GM06990 (cell line): ENCODE results near the gene MYOM3.

Experiments
- DNase-seq: peaks from one replicate; pipeline ENCODE4 v3.0.0-alpha.2; 2011; ENCODE audit not compliant: insufficient read length; ENCODE audit errors: extremely low read depth
- H3K27me3 ChIP-seq: replicated peaks from 2 replicates; pipeline ENCODE4 v1.6.0; 2011; ENCODE audit warnings: low read length; ENCODE audit not compliant: control insufficient read depth, insufficient read depth
- H3K36me3 ChIP-seq: 2 replicates; pipeline ENCODE4 v1.5.1; 2011; ENCODE audit warnings: low read length; ENCODE audit not compliant: control insufficient read depth, insufficient read depth
- H3K4me3 ChIP-seq: replicated peaks from 2 replicates; pipeline ENCODE4 v1.5.1; 2011; ENCODE audit warnings: low read depth, mild to moderate bottlenecking, control low read depth, low read length
- TF ChIP-seq, protein P1 (sequence below): IDR thresholded peaks from 2 replicates; pipeline ENCODE4 v1.5.1; 2011; ENCODE audit warnings: low read length, control low read depth, mild to moderate bottlenecking, inconsistent platforms; ENCODE audit not compliant: insufficient read depth, poor library complexity, severe bottlenecking

The MYOM3 gene

GRCh38 chr1:24071941-24072340 lies 40.0 kb downstream of the MYOM3 start:
- TF ChIP-seq, protein P1, sequence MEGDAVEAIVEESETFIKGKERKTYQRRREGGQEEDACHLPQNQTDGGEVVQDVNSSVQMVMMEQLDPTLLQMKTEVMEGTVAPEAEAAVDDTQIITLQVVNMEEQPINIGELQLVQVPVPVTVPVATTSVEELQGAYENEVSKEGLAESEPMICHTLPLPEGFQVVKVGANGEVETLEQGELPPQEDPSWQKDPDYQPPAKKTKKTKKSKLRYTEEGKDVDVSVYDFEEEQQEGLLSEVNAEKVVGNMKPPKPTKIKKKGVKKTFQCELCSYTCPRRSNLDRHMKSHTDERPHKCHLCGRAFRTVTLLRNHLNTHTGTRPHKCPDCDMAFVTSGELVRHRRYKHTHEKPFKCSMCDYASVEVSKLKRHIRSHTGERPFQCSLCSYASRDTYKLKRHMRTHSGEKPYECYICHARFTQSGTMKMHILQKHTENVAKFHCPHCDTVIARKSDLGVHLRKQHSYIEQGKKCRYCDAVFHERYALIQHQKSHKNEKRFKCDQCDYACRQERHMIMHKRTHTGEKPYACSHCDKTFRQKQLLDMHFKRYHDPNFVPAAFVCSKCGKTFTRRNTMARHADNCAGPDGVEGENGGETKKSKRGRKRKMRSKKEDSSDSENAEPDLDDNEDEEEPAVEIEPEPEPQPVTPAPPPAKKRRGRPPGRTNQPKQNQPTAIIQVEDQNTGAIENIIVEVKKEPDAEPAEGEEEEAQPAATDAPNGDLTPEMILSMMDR, result no peak
- H3K36me3 ChIP-seq, result no peaks in the 10 kb centered on the region
- H3K27me3 ChIP-seq, result peaks cover 1% of the 10 kb centered on the region; the same call in 1 of the 2 replicates
- H3K4me3 ChIP-seq, result no peak overlapping the region
- no peak for DNase-seq

DNA sequence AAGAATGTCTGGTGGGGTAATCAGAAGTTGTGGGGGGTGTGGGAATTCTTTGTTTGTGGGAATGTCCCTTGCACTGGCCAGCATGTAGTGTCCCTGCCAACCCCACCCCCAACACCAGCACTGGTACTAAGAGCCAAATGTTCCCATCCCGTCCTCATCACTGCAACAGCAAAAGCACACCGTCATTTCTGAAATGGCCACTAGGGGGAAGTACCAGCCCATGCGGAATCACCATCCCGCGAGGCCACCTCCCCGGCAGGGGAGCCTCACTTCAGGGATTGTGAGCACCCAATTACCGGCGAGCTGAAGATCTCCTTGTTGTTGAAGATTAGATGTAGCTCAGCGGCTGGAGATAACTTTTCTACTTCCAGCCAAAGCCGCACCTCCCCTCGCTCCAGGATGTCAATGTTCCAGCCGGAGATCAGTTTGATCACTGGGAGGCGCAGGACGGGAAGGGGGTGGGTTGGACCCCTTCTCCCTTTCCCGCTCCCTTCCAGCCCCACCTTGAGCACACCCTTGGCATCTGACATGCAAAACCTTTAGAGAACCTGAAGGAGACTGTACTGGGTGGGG lies 41.0 kb downstream of the MYOM3 start:
- DNase-seq, result peak; percentile 53
- TF ChIP-seq, protein P1, result peak; percentile 83
- peaks cover under 1% of the 10 kb centered on the region for H3K27me3 ChIP-seq
- no peak overlapping the region for H3K4me3 ChIP-seq
- no peaks in the 10 kb centered on the region for H3K36me3 ChIP-seq

DNA sequence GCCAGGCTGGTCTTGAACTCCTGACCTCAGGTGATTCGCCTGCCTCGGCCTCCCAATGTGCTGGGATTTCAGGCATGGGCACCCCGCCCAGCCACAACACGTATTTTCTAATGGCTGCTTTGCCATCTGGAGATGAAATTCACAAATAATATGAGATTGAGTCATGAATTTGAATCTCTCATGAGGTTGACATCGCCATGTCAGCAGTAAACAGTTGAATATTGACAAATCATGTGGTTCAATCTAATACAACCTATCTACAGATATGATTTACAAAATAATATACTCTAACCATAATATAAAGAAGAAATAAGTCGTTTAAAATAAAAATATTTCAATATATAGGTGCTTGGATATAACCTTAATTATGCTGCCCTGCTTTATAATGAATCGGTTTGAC lies 42.1 kb downstream of the MYOM3 start:
- no peak for DNase-seq
- Histone ChIP-seq H3K36me3 (no peaks in the 10 kb centered on the region), H3K27me3 (no peaks in the 10 kb centered on the region; the same call in none of the 2 replicates), H3K4me3 (no peak overlapping the region)
- TF ChIP-seq, protein P1, result no peak

- TF ChIP-seq, protein P1, result no peak
- DNase-seq, result no peak
- Histone ChIP-seq H3K4me3 (no peak overlapping the region), H3K27me3 (no peaks in the 10 kb centered on the region; the same call in none of the 2 replicates), H3K36me3 (no peaks in the 10 kb centered on the region)
Observed at GRCh38 chr1:24067978-24068377, 44.0 kb downstream of the MYOM3 start.

DNA sequence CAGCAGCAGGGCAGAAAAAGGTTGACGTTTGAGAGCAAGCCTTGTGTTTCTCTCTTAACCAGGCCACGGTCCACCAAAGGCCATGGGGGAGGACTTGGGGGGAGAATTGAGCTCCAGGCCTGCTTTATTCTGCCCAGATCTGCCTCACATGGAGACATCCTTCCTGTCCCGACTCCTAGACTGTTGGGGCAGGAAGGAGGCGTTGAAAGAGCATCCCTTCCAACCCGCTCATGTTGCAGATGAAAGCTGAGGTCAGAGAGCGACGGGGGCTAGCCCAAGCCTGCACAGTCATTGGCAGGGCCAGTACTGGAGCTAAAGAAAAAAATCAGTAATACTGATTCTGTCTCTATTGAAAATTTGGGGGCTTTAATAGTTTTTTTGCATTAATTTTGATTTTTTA lies 46.6 kb downstream of the MYOM3 start:
- TF ChIP-seq, protein P1, result no peak
- no peak for DNase-seq
- H3K4me3 ChIP-seq, result no peak overlapping the region
- H3K36me3 ChIP-seq, result no peaks in the 10 kb centered on the region
- H3K27me3 ChIP-seq, result no peaks in the 10 kb centered on the region; the same call in none of the 2 replicates

DNA sequence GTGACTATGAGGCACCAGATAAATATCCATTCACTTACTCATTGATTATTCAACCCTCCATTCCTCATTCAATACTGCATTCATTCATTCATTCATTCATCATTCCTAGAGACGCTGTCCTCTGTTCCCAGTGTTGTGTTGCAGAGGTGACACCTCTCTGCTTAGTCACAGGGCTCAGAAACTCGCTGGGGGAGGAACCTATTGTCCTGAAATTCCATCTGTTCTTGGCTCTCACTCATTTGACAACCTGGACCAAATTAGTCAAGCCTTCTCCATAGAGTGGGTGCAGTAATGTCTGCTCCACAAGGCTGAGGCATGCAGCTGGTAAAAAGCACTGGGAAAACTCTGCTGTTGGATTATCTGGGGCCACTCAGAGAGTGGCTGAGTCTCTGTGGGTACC lies 49.7 kb downstream of the MYOM3 start:
- TF ChIP-seq, protein P1, result no peak
- Histone ChIP-seq H3K27me3 (no peaks in the 10 kb centered on the region; the same call in none of the 2 replicates), H3K4me3 (no peak overlapping the region), H3K36me3 (no peaks in the 10 kb centered on the region)
- DNase-seq, result no peak
